ENCODE measurements around the gene FAM120A.

Gene FAM120A

GRCh38 chr9:93599571-93600403, 148.3 kb downstream of the FAM120A start:
- Histone ChIP-seq H2AK5ac (ENCODE audit: low read length, severe bottlenecking) (no peak overlapping the region), H3K18ac (ENCODE audit: low read depth in 1 of 2, low read length in 2 of 2) (peak overlapping the region in 1 of 2 experiments; percentile 35), H3K27ac (ENCODE audit: low read length, poor library complexity, severe bottlenecking) (no peak overlapping the region), H3K9me3 (ENCODE audit: control insufficient read depth, low read length) (no peaks in the 10 kb centered on the region), H3K23ac (ENCODE audit: low read length in 2 of 2) (no peak overlapping the region), H3K9ac (ENCODE audit: low read length) (no peak overlapping the region), H4K8ac (ENCODE audit: low read length) (no peak overlapping the region), H3K27me3 (ENCODE audit: control insufficient read depth in 1 of 2, insufficient read depth in 1 of 2, low read length in 2 of 2) (no peaks in the 10 kb centered on the region), H3K14ac (ENCODE audit: low read length in 2 of 2) (peak overlapping the region in 1 of 2 experiments; percentile 73), H3K36me3 (ENCODE audit: control insufficient read depth in 1 of 2, insufficient read depth in 2 of 2, low read depth in 1 of 2, low read length in 2 of 2) (peaks cover 0 to 11% of the 10 kb centered on the region in 2 experiments), H2BK120ac (ENCODE audit: low read depth, low read length) (no peak overlapping the region), H3K79me1 (replicated peaks; ENCODE audit: low read length, poor library complexity, severe bottlenecking) (peaks cover 59% of the 10 kb centered on the region), H3K4me2 (ENCODE audit: low read length, poor library complexity, severe bottlenecking) (no peak overlapping the region), H3K4me3 (ENCODE audit: insufficient read depth in 1 of 2, low read depth in 1 of 2, low read length in 2 of 2) (no peak overlapping the region), H2BK15ac (ENCODE audit: low read depth, poor library complexity, severe bottlenecking) (no peak overlapping the region), H2AFZ (ENCODE audit: low read depth, low read length) (no peak overlapping the region), H2BK12ac (ENCODE audit: low read length in 2 of 2) (no peak overlapping the region), H4K91ac (ENCODE audit: low read length) (peak overlapping the region; percentile 56), H2BK5ac (ENCODE audit: low read depth, low read length, poor library complexity, severe bottlenecking) (no peak overlapping the region), H3K4me1 (ENCODE audit: control insufficient read depth, insufficient read depth, low read depth, low read length) (peaks cover 16% of the 10 kb centered on the region), H3K4ac (ENCODE audit: low read depth in 1 of 2, low read length in 2 of 2) (no peak overlapping the region)
- 82% methylated on average over 17 of the region's 17 CpGs for WGBS
- no peak for DNase-seq

- H3K4me2 ChIP-seq (ENCODE audit: low read length, poor library complexity, severe bottlenecking), result no peak overlapping the region
- H3K9me3 ChIP-seq (ENCODE audit: control insufficient read depth, low read length), result no peaks in the 10 kb centered on the region
- no peak overlapping the region for H2AK5ac ChIP-seq (ENCODE audit: low read length, severe bottlenecking)
- peak overlapping the region in 1 of 2 experiments; percentile 70 for H3K14ac ChIP-seq (ENCODE audit: low read length in 2 of 2)
- H3K9ac ChIP-seq (ENCODE audit: low read length), result no peak overlapping the region
- H2AFZ ChIP-seq (ENCODE audit: low read depth, low read length), result no peak overlapping the region
- no peak overlapping the region for H2BK12ac ChIP-seq (ENCODE audit: low read length in 2 of 2)
- H4K91ac ChIP-seq (ENCODE audit: low read length), result peak overlapping the region; percentile 29
- H3K27me3 ChIP-seq (ENCODE audit: control insufficient read depth in 1 of 2, insufficient read depth in 1 of 2, low read length in 2 of 2), result no peaks in the 10 kb centered on the region
- H2BK5ac ChIP-seq (ENCODE audit: low read depth, low read length, poor library complexity, severe bottlenecking), result no peak overlapping the region
- H2BK15ac ChIP-seq (ENCODE audit: low read depth, poor library complexity, severe bottlenecking), result peak overlapping the region; percentile 21
- H2BK120ac ChIP-seq (ENCODE audit: low read depth, low read length), result no peak overlapping the region
- H3K4ac ChIP-seq (ENCODE audit: low read depth in 1 of 2, low read length in 2 of 2), result no peak overlapping the region
- DNase-seq, result no peak
- H3K79me1 ChIP-seq (replicated peaks; ENCODE audit: low read length, poor library complexity, severe bottlenecking), result peaks cover 59% of the 10 kb centered on the region
- peaks cover 0 to 11% of the 10 kb centered on the region in 2 experiments for H3K36me3 ChIP-seq (ENCODE audit: control insufficient read depth in 1 of 2, insufficient read depth in 2 of 2, low read depth in 1 of 2, low read length in 2 of 2)
- H4K8ac ChIP-seq (ENCODE audit: low read length), result no peak overlapping the region
- H3K4me3 ChIP-seq (ENCODE audit: insufficient read depth in 1 of 2, low read depth in 1 of 2, low read length in 2 of 2), result no peak overlapping the region
- H3K18ac ChIP-seq (ENCODE audit: low read depth in 1 of 2, low read length in 2 of 2), result no peak overlapping the region
- 33% methylated on average over 3 of the region's 3 CpGs for WGBS
- no peak overlapping the region for H3K27ac ChIP-seq (ENCODE audit: low read length, poor library complexity, severe bottlenecking)
- H3K23ac ChIP-seq (ENCODE audit: low read length in 2 of 2), result no peak overlapping the region
- H3K4me1 ChIP-seq (ENCODE audit: control insufficient read depth, insufficient read depth, low read depth, low read length), result peaks cover 16% of the 10 kb centered on the region
Measured at GRCh38 chr9:93600504-93600903, 149.0 kb downstream of the FAM120A start.

- H2BK15ac ChIP-seq (ENCODE audit: low read depth, poor library complexity, severe bottlenecking), result no peak overlapping the region
- no peak overlapping the region for H3K23ac ChIP-seq (ENCODE audit: low read length in 2 of 2)
- H2AK5ac ChIP-seq (ENCODE audit: low read length, severe bottlenecking), result no peak overlapping the region
- no peak overlapping the region for H4K91ac ChIP-seq (ENCODE audit: low read length)
- no peak overlapping the region for H3K18ac ChIP-seq (ENCODE audit: low read depth in 1 of 2, low read length in 2 of 2)
- H3K4me2 ChIP-seq (ENCODE audit: low read length, poor library complexity, severe bottlenecking), result no peak overlapping the region
- H2AFZ ChIP-seq (ENCODE audit: low read depth, low read length), result no peak overlapping the region
- no peaks in the 10 kb centered on the region for H3K9me3 ChIP-seq (ENCODE audit: control insufficient read depth, low read length)
- H4K8ac ChIP-seq (ENCODE audit: low read length), result no peak overlapping the region
- peaks cover 57% of the 10 kb centered on the region for H3K79me1 ChIP-seq (replicated peaks; ENCODE audit: low read length, poor library complexity, severe bottlenecking)
- H2BK120ac ChIP-seq (ENCODE audit: low read depth, low read length), result no peak overlapping the region
- no peak overlapping the region for H3K27ac ChIP-seq (ENCODE audit: low read length, poor library complexity, severe bottlenecking)
- no peak overlapping the region for H3K9ac ChIP-seq (ENCODE audit: low read length)
- H2BK5ac ChIP-seq (ENCODE audit: low read depth, low read length, poor library complexity, severe bottlenecking), result no peak overlapping the region
- no peak overlapping the region for H3K4me3 ChIP-seq (ENCODE audit: insufficient read depth in 1 of 2, low read depth in 1 of 2, low read length in 2 of 2)
- no peak overlapping the region for H3K4ac ChIP-seq (ENCODE audit: low read depth in 1 of 2, low read length in 2 of 2)
- peaks cover 0 to 11% of the 10 kb centered on the region in 2 experiments for H3K36me3 ChIP-seq (ENCODE audit: control insufficient read depth in 1 of 2, insufficient read depth in 2 of 2, low read depth in 1 of 2, low read length in 2 of 2)
- WGBS, result 70% methylated on average over 4 of the region's 4 CpGs
- no peak overlapping the region for H3K14ac ChIP-seq (ENCODE audit: low read length in 2 of 2)
- H3K27me3 ChIP-seq (ENCODE audit: control insufficient read depth in 1 of 2, insufficient read depth in 1 of 2, low read length in 2 of 2), result no peaks in the 10 kb centered on the region
- H3K4me1 ChIP-seq (ENCODE audit: control insufficient read depth, insufficient read depth, low read depth, low read length), result peaks cover 16% of the 10 kb centered on the region
- DNase-seq, result no peak
- no peak overlapping the region for H2BK12ac ChIP-seq (ENCODE audit: low read length in 2 of 2)
Measured at GRCh38 chr9:93601063-93601462, 149.6 kb downstream of the FAM120A start.

GRCh38 chr9:93601666-93602065, 150.2 kb downstream of the FAM120A start:
- peaks cover 16% of the 10 kb centered on the region for H3K4me1 ChIP-seq (ENCODE audit: control insufficient read depth, insufficient read depth, low read depth, low read length)
- H3K14ac ChIP-seq (ENCODE audit: low read length in 2 of 2), result no peak overlapping the region
- 84% methylated on average over 3 of the region's 5 CpGs for WGBS
- no peak for DNase-seq
- no peak overlapping the region for H2BK5ac ChIP-seq (ENCODE audit: low read depth, low read length, poor library complexity, severe bottlenecking)
- no peak overlapping the region for H4K8ac ChIP-seq (ENCODE audit: low read length)
- no peak overlapping the region for H3K23ac ChIP-seq (ENCODE audit: low read length in 2 of 2)
- no peak overlapping the region for H2AK5ac ChIP-seq (ENCODE audit: low read length, severe bottlenecking)
- H3K4me3 ChIP-seq (ENCODE audit: insufficient read depth in 1 of 2, low read depth in 1 of 2, low read length in 2 of 2), result no peak overlapping the region
- no peak overlapping the region for H4K91ac ChIP-seq (ENCODE audit: low read length)
- H3K79me1 ChIP-seq (replicated peaks; ENCODE audit: low read length, poor library complexity, severe bottlenecking), result peaks cover 55% of the 10 kb centered on the region
- no peak overlapping the region for H3K4me2 ChIP-seq (ENCODE audit: low read length, poor library complexity, severe bottlenecking)
- H3K18ac ChIP-seq (ENCODE audit: low read depth in 1 of 2, low read length in 2 of 2), result no peak overlapping the region
- no peak overlapping the region for H2BK120ac ChIP-seq (ENCODE audit: low read depth, low read length)
- H2AFZ ChIP-seq (ENCODE audit: low read depth, low read length), result no peak overlapping the region
- H2BK12ac ChIP-seq (ENCODE audit: low read length in 2 of 2), result no peak overlapping the region
- no peaks in the 10 kb centered on the region for H3K27me3 ChIP-seq (ENCODE audit: control insufficient read depth in 1 of 2, insufficient read depth in 1 of 2, low read length in 2 of 2)
- peaks cover 0 to 11% of the 10 kb centered on the region in 2 experiments for H3K36me3 ChIP-seq (ENCODE audit: control insufficient read depth in 1 of 2, insufficient read depth in 2 of 2, low read depth in 1 of 2, low read length in 2 of 2)
- H2BK15ac ChIP-seq (ENCODE audit: low read depth, poor library complexity, severe bottlenecking), result no peak overlapping the region
- no peak overlapping the region for H3K27ac ChIP-seq (ENCODE audit: low read length, poor library complexity, severe bottlenecking)
- H3K9me3 ChIP-seq (ENCODE audit: control insufficient read depth, low read length), result no peaks in the 10 kb centered on the region
- no peak overlapping the region for H3K4ac ChIP-seq (ENCODE audit: low read depth in 1 of 2, low read length in 2 of 2)
- H3K9ac ChIP-seq (ENCODE audit: low read length), result no peak overlapping the region
